ENCODE data around the gene ZWILCH.

GRCh38 chr15:66563126-66563525, 58.0 kb downstream of the ZWILCH start:
- TF ChIP-seq EZH2 (IDR thresholded peaks at IDR 0.05; ENCODE audit: borderline replicate concordance) (no peak), EZH2phosphoT487 (IDR thresholded peaks at IDR 0.05; ENCODE audit: low read depth, severe bottlenecking, unreplicated experiment) (no peak)
- TF ChIP-seq, protein P1, sequence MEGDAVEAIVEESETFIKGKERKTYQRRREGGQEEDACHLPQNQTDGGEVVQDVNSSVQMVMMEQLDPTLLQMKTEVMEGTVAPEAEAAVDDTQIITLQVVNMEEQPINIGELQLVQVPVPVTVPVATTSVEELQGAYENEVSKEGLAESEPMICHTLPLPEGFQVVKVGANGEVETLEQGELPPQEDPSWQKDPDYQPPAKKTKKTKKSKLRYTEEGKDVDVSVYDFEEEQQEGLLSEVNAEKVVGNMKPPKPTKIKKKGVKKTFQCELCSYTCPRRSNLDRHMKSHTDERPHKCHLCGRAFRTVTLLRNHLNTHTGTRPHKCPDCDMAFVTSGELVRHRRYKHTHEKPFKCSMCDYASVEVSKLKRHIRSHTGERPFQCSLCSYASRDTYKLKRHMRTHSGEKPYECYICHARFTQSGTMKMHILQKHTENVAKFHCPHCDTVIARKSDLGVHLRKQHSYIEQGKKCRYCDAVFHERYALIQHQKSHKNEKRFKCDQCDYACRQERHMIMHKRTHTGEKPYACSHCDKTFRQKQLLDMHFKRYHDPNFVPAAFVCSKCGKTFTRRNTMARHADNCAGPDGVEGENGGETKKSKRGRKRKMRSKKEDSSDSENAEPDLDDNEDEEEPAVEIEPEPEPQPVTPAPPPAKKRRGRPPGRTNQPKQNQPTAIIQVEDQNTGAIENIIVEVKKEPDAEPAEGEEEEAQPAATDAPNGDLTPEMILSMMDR (IDR thresholded peaks at IDR 0.05; ENCODE audit: poor library complexity), result no peak
